ENCODE measurements around the gene VIPR1. TPM values are rescaled to one million over a fixed set of nuclear protein-coding genes. Genes with fewer than 3 reads are reported as not detected.

The VIPR1 gene
- total RNA-seq, 5 donors from 2014 or later (not counting 1 experiment from before 2014, with no cell fraction given), result 68.0 to 92.4 (median 76.1) TPM

- peaks cover 21 to 23% of the 10 kb centered on the region in 2 donors for H3K36me3 ChIP-seq (ENCODE audit: control insufficient read depth in 2 of 2, extremely low read depth in 1 of 2, insufficient read depth in 1 of 2, low read length in 1 of 2)
- peaks cover 14 to 48% of the 10 kb centered on the region in 2 experiments for H3K4me1 ChIP-seq (ENCODE audit: control insufficient read depth in 1 of 2, extremely low read depth in 1 of 2, insufficient read depth in 2 of 2, low read length in 2 of 2)
- ChIA-PET CTCF (no interaction called here), POLR2A (interaction anchor here in 1 of 2 donors (0.6 kb wide), 1 partner anchor 129 kb away, joined by 3 read pairs; no protein-coding TSS in a partner anchor)
- no peak overlapping the region for H3K27ac ChIP-seq (ENCODE audit: low read length)
- H3K4me1 Mint-ChIP-seq, result peaks cover 38 to 48% (median 43%) of the 10 kb centered on the region in 3 donors
- 91% methylated on average over 5 of the region's 5 CpGs for WGBS (ENCODE audit: insufficient coverage)
- no peaks in the 10 kb centered on the region for H3K9me3 Mint-ChIP-seq
- no peak overlapping the region for H3K4me3 ChIP-seq (ENCODE audit: control insufficient read depth in 1 of 2, extremely low read depth in 1 of 2, low read length in 1 of 2)
- no peak for DNase-seq
- ATAC-seq (replicated peaks in 1 of 4), result no peak
- H3K9me3 ChIP-seq, result no peaks in the 10 kb centered on the region
- no peaks in the 10 kb centered on the region for H3K27me3 ChIP-seq (replicated peaks in 1 of 2; ENCODE audit: control insufficient read depth in 2 of 2, extremely low read depth in 1 of 2, insufficient read depth in 2 of 2, low read length in 1 of 2)
- no peaks in the 10 kb centered on the region for H3K27me3 Mint-ChIP-seq
- peak overlapping the region in 1 of 2 donors; percentile 48 for H3K27ac Mint-ChIP-seq
- H3K4me3 Mint-ChIP-seq, result no peak overlapping the region
- peaks cover 31% of the 10 kb centered on the region for H3K36me3 Mint-ChIP-seq
These were observed 14.0 kb downstream of the VIPR1 start for GRCh38 chr3:42516443-42516842.

GRCh38 chr3:42517117-42517516 lies 14.7 kb downstream of the VIPR1 start:
- Mint-ChIP-seq H3K4me3 (no peak overlapping the region), H3K9me3 (no peaks in the 10 kb centered on the region), H3K27ac (peak overlapping the region in 1 of 2 donors; percentile 58), H3K4me1 (peaks cover 34 to 41% (median 36%) of the 10 kb centered on the region in 3 donors), H3K36me3 (peaks cover 31% of the 10 kb centered on the region), H3K27me3 (no peaks in the 10 kb centered on the region)
- ChIA-PET CTCF (no interaction called here), POLR2A (no interaction called here)
- peaks cover 21 to 23% of the 10 kb centered on the region in 2 donors for H3K36me3 ChIP-seq (ENCODE audit: control insufficient read depth in 2 of 2, extremely low read depth in 1 of 2, insufficient read depth in 1 of 2, low read length in 1 of 2)
- WGBS (ENCODE audit: insufficient coverage), result 81% methylated on average over 3 of the region's 4 CpGs
- no peaks in the 10 kb centered on the region for H3K9me3 ChIP-seq
- H3K4me3 ChIP-seq (ENCODE audit: control insufficient read depth in 1 of 2, extremely low read depth in 1 of 2, low read length in 1 of 2), result no peak overlapping the region
- no peaks in the 10 kb centered on the region for H3K27me3 ChIP-seq (replicated peaks in 1 of 2; ENCODE audit: control insufficient read depth in 2 of 2, extremely low read depth in 1 of 2, insufficient read depth in 2 of 2, low read length in 1 of 2)
- DNase-seq (no peak), ATAC-seq (replicated peaks in 1 of 4) (no peak)
- H3K27ac ChIP-seq (ENCODE audit: low read length), result no peak overlapping the region
- H3K4me1 ChIP-seq (ENCODE audit: control insufficient read depth in 1 of 2, extremely low read depth in 1 of 2, insufficient read depth in 2 of 2, low read length in 2 of 2), result peaks cover 14 to 41% of the 10 kb centered on the region in 2 experiments

- DNase-seq (peak in 24 of 35 experiments; percentile 17 to 63 (median 38)), ATAC-seq (replicated peaks in 1 of 4) (peak in 3 of 4 experiments; percentile 56 to 64 (median 58))
- ChIA-PET POLR2A (no interaction called here), CTCF (interaction anchor here (0.6 to 1.5 kb wide), 3 partner anchors 16 to 94 kb away, joined by 3 to 5 read pairs (median 4); partner anchors contain the start of gene VIPR1 (in 1 of the 2))
- peak overlapping the region; percentile 96 to 97 for H3K27ac Mint-ChIP-seq
- H3K36me3 Mint-ChIP-seq, result peaks cover 32% of the 10 kb centered on the region
- Histone ChIP-seq H3K27me3 (replicated peaks in 1 of 2; ENCODE audit: control insufficient read depth in 2 of 2, extremely low read depth in 1 of 2, insufficient read depth in 2 of 2, low read length in 1 of 2) (no peaks in the 10 kb centered on the region), H3K9me3 (no peaks in the 10 kb centered on the region), H3K4me1 (ENCODE audit: control insufficient read depth in 1 of 2, extremely low read depth in 1 of 2, insufficient read depth in 2 of 2, low read length in 2 of 2) (peaks cover 14 to 35% of the 10 kb centered on the region in 2 experiments), H3K27ac (ENCODE audit: low read length) (peak overlapping the region; percentile 52), H3K36me3 (ENCODE audit: control insufficient read depth in 2 of 2, extremely low read depth in 1 of 2, insufficient read depth in 1 of 2, low read length in 1 of 2) (peaks cover 14 to 25% of the 10 kb centered on the region in 2 donors), H3K4me3 (ENCODE audit: control insufficient read depth in 1 of 2, extremely low read depth in 1 of 2, low read length in 1 of 2) (no peak overlapping the region)
- H3K9me3 Mint-ChIP-seq, result no peaks in the 10 kb centered on the region
- 83% methylated on average over 1 of the region's 6 CpGs for WGBS (ENCODE audit: insufficient coverage)
- peaks cover 33 to 47% (median 40%) of the 10 kb centered on the region in 3 donors for H3K4me1 Mint-ChIP-seq
- peak overlapping the region in 1 of 3 donors; percentile 77 for H3K4me3 Mint-ChIP-seq
- H3K27me3 Mint-ChIP-seq, result no peaks in the 10 kb centered on the region
These were observed 16.5 kb downstream of the VIPR1 start for GRCh38 chr3:42518800-42519567.

GRCh38 chr3:42519568-42519962 lies 17.1 kb downstream of the VIPR1 start:
- peak in 3 of 4 experiments; percentile 21 to 43 (median 32) for ATAC-seq (replicated peaks in 1 of 4)
- WGBS (ENCODE audit: insufficient coverage), result no CpG with 5 or more reads among the region's 2 CpGs
- peaks cover 32% of the 10 kb centered on the region for H3K36me3 Mint-ChIP-seq

GRCh38 chr3:42520336-42520735 lies 17.9 kb downstream of the VIPR1 start:
- no peaks in the 10 kb centered on the region for H3K27me3 Mint-ChIP-seq

More at GRCh38 chr3:42519568-42519962, 17.1 kb downstream of the VIPR1 start:
- Mint-ChIP-seq H3K9me3 (no peaks in the 10 kb centered on the region), H3K4me1 (peaks cover 34 to 51% (median 41%) of the 10 kb centered on the region in 3 donors), H3K4me3 (peak overlapping the region; percentile 41 to 77 (median 50)), H3K27ac (peak overlapping the region; percentile 96 to 97), H3K27me3 (no peaks in the 10 kb centered on the region)
- Histone ChIP-seq H3K27me3 (replicated peaks in 1 of 2; ENCODE audit: control insufficient read depth in 2 of 2, extremely low read depth in 1 of 2, insufficient read depth in 2 of 2, low read length in 1 of 2) (no peaks in the 10 kb centered on the region), H3K27ac (ENCODE audit: low read length) (peak overlapping the region; percentile 52), H3K4me3 (ENCODE audit: control insufficient read depth in 1 of 2, extremely low read depth in 1 of 2, low read length in 1 of 2) (no peak overlapping the region), H3K9me3 (no peaks in the 10 kb centered on the region), H3K36me3 (ENCODE audit: control insufficient read depth in 2 of 2, extremely low read depth in 1 of 2, insufficient read depth in 1 of 2, low read length in 1 of 2) (peaks cover 11 to 22% of the 10 kb centered on the region in 2 donors), H3K4me1 (ENCODE audit: control insufficient read depth in 1 of 2, extremely low read depth in 1 of 2, insufficient read depth in 2 of 2, low read length in 2 of 2) (peaks cover 14 to 39% of the 10 kb centered on the region in 2 experiments)
- CTCF ChIA-PET, result interaction anchor here in 1 of 2 donors (0.6 to 1.5 kb wide), 2 partner anchors 17 to 28 kb away, joined by 3 to 5 read pairs; partner anchors contain the start of gene VIPR1
- DNase-seq, result no peak
- POLR2A ChIA-PET, result no interaction called here

GRCh38 chr3:42520906-42521305 lies 18.5 kb downstream of the VIPR1 start:
- H3K9me3 Mint-ChIP-seq, result no peaks in the 10 kb centered on the region
- H3K36me3 Mint-ChIP-seq, result peaks cover 27% of the 10 kb centered on the region
- ATAC-seq (replicated peaks in 1 of 4) (no peak), DNase-seq (no peak)
- ChIA-PET CTCF (interaction anchor here in 1 of 2 donors (0.7 to 1.0 kb wide), 2 partner anchors 12 to 14 kb away, joined by 4 read pairs; no protein-coding TSS in a partner anchor), POLR2A (no interaction called here)
- no peaks in the 10 kb centered on the region for H3K27me3 Mint-ChIP-seq
- 92% methylated on average over 1 of the region's 4 CpGs for WGBS (ENCODE audit: insufficient coverage)
- Histone ChIP-seq H3K27ac (ENCODE audit: low read length) (peak overlapping the region; percentile 52), H3K27me3 (replicated peaks in 1 of 2; ENCODE audit: control insufficient read depth in 2 of 2, extremely low read depth in 1 of 2, insufficient read depth in 2 of 2, low read length in 1 of 2) (no peaks in the 10 kb centered on the region), H3K4me1 (ENCODE audit: control insufficient read depth in 1 of 2, extremely low read depth in 1 of 2, insufficient read depth in 2 of 2, low read length in 2 of 2) (peaks cover 15 to 44% of the 10 kb centered on the region in 2 experiments), H3K36me3 (ENCODE audit: control insufficient read depth in 2 of 2, extremely low read depth in 1 of 2, insufficient read depth in 1 of 2, low read length in 1 of 2) (peaks cover 11 to 14% of the 10 kb centered on the region in 2 donors), H3K9me3 (no peaks in the 10 kb centered on the region), H3K4me3 (ENCODE audit: control insufficient read depth in 1 of 2, extremely low read depth in 1 of 2, low read length in 1 of 2) (no peak overlapping the region)
- H3K4me1 Mint-ChIP-seq, result peaks cover 37 to 57% (median 41%) of the 10 kb centered on the region in 3 donors
- peak overlapping the region; percentile 96 to 97 for H3K27ac Mint-ChIP-seq
- H3K4me3 Mint-ChIP-seq, result peak overlapping the region in 1 of 3 donors; percentile 77

More at GRCh38 chr3:42520336-42520735, 17.9 kb downstream of the VIPR1 start:
- H3K27ac ChIP-seq (ENCODE audit: low read length), result peak overlapping the region; percentile 52
- H3K4me3 ChIP-seq (ENCODE audit: control insufficient read depth in 1 of 2, extremely low read depth in 1 of 2, low read length in 1 of 2), result no peak overlapping the region
- H3K36me3 ChIP-seq (ENCODE audit: control insufficient read depth in 2 of 2, extremely low read depth in 1 of 2, insufficient read depth in 1 of 2, low read length in 1 of 2), result peaks cover 11 to 15% of the 10 kb centered on the region in 2 donors
- CTCF ChIA-PET, result interaction anchor here (0.6 to 1.5 kb wide), 3 partner anchors 14 to 29 kb away, joined by 3 to 5 read pairs (median 4); partner anchors contain the start of gene VIPR1 (in 1 of the 2)
- peaks cover 14 to 42% of the 10 kb centered on the region in 2 experiments for H3K4me1 ChIP-seq (ENCODE audit: control insufficient read depth in 1 of 2, extremely low read depth in 1 of 2, insufficient read depth in 2 of 2, low read length in 2 of 2)
- no peaks in the 10 kb centered on the region for H3K9me3 ChIP-seq
- H3K4me3 Mint-ChIP-seq, result peak overlapping the region in 1 of 3 donors; percentile 77
- WGBS (ENCODE audit: insufficient coverage), result 24% methylated on average over 3 of the region's 4 CpGs
- H3K36me3 Mint-ChIP-seq, result peaks cover 30% of the 10 kb centered on the region
- POLR2A ChIA-PET, result no interaction called here
- H3K9me3 Mint-ChIP-seq, result no peaks in the 10 kb centered on the region
- H3K27me3 ChIP-seq (replicated peaks in 1 of 2; ENCODE audit: control insufficient read depth in 2 of 2, extremely low read depth in 1 of 2, insufficient read depth in 2 of 2, low read length in 1 of 2), result no peaks in the 10 kb centered on the region
- no peak for DNase-seq
- H3K4me1 Mint-ChIP-seq, result peaks cover 39 to 56% (median 41%) of the 10 kb centered on the region in 3 donors
- H3K27ac Mint-ChIP-seq, result peak overlapping the region; percentile 96 to 97
- ATAC-seq (replicated peaks in 1 of 4), result no peak
